HG03442 (cell line): ENCODE measurements around the gene SHROOM4.

Source experiments
- ATAC-seq: cut with Tn5 transposase; IDR thresholded peaks from one replicate; pipeline ENCODE4 v1.9.1; 2021; ENCODE audit warnings: mild to moderate bottlenecking, moderate library complexity; ENCODE audit not compliant: unreplicated experiment

Gene SHROOM4

GRCh38 chrX:50622751-50623150 lies 191.2 kb downstream of the SHROOM4 start:
- ATAC-seq = no peak

- no peak for ATAC-seq
Measured at GRCh38 chrX:50618788-50619558, 195.0 kb downstream of the SHROOM4 start.

GRCh38 chrX:50617183-50617582 lies 196.8 kb downstream of the SHROOM4 start:
- no peak for ATAC-seq

GRCh38 chrX:50615570-50616158 lies 198.3 kb downstream of the SHROOM4 start:
- no peak for ATAC-seq

- ATAC-seq = no peak
Measured at GRCh38 chrX:50614460-50614859, 199.5 kb downstream of the SHROOM4 start.

GRCh38 chrX:50613846-50614245 lies 200.1 kb downstream of the SHROOM4 start:
- no peak for ATAC-seq

- ATAC-seq = no peak
Measured at GRCh38 chrX:50609796-50610195, 204.2 kb downstream of the SHROOM4 start.

- ATAC-seq = no peak
Measured at GRCh38 chrX:50606300-50606950, 207.6 kb downstream of the SHROOM4 start.

GRCh38 chrX:50596056-50596455 lies 217.9 kb downstream of the SHROOM4 start:
- ATAC-seq = no peak

- ATAC-seq = no peak
Measured at GRCh38 chrX:50594788-50595187, 219.2 kb downstream of the SHROOM4 start.

- no peak for ATAC-seq
Measured at GRCh38 chrX:50586980-50587379, 227.0 kb downstream of the SHROOM4 start.

GRCh38 chrX:50586407-50586806 lies 227.6 kb downstream of the SHROOM4 start:
- no peak for ATAC-seq

- no peak for ATAC-seq
Measured at GRCh38 chrX:50581405-50581804, 232.6 kb downstream of the SHROOM4 start.

GRCh38 chrX:50579955-50580354 lies 234.0 kb downstream of the SHROOM4 start:
- no peak for ATAC-seq

GRCh38 chrX:50577326-50577725 lies 236.7 kb downstream of the SHROOM4 start:
- ATAC-seq = no peak

- ATAC-seq = no peak
Measured at GRCh38 chrX:50567636-50568035, 246.4 kb downstream of the SHROOM4 start.

GRCh38 chrX:50565718-50566117 lies 248.3 kb downstream of the SHROOM4 start:
- ATAC-seq = no peak
